Vagina (tissue), 2 donors: Measurements from ENCODE around the gene BAZ2B. TPM values are rescaled to one million over a fixed set of nuclear protein-coding genes. Genes with fewer than 3 reads are reported as not detected.

Experiments used
- DNase-seq, 2 donors: peaks; one replicate each; pipeline ENCODE4 v3.0.0-alpha.2; 2017; ENCODE audit errors: extremely low spot score in 2 of 2
- H3K27ac ChIP-seq: fragments of 200-600 bp; sonication (generic); one replicate; pipeline ENCODE4 v1.5.1; 2019
- H3K27me3 ChIP-seq: fragments of 200-600 bp; sonication (generic); one replicate; pipeline ENCODE4 v1.5.1; 2019
- H3K36me3 ChIP-seq, 2 donors: fragments of 200-600 bp; sonication (generic); one replicate each; pipeline ENCODE4 v1.5.1; 2017 to 2019
- H3K4me1 ChIP-seq: fragments of 200-600 bp; sonication (generic); one replicate; pipeline ENCODE4 v1.5.1; 2019
- H3K4me3 ChIP-seq, 2 donors: fragments of 200-600 bp; sonication (generic); 1 replicate in 1 of 2; 2 replicates in 1 of 2; pipeline ENCODE4 v1.5.1; 2016 to 2019
- H3K9me3 ChIP-seq: fragments of 200-600 bp; sonication (generic); one replicate; pipeline ENCODE4 v1.5.1; 2019
- POLR2A ChIP-seq, 2 donors: fragments of 450-650 bp; IDR thresholded peaks; one replicate each; pipeline ENCODE4 v1.6.1; 2017; ENCODE audit warnings: antibody characterized with exemption in 2 of 2, mild to moderate bottlenecking in 2 of 2, moderate library complexity in 2 of 2
- POLR2AphosphoS5 ChIP-seq, 2 donors: sonication (generic); formaldehyde crosslinking; IDR thresholded peaks; one replicate each; pipeline ENCODE4 v1.9.0; 2017; ENCODE audit warnings: antibody characterized with exemption in 2 of 2, mild to moderate bottlenecking in 2 of 2, low read depth in 1 of 2; ENCODE audit not compliant: insufficient read depth in 1 of 2
- intact Hi-C: fragments of 100-400 bp; cut with DNase I; formaldehyde crosslinking; loops from one replicate; pipeline ENCODE4 v1.15.1; 2023
- total RNA-seq: library from RNA; depleted of rRNA; stranded (reverse); fragments of >200 nt; gene quantifications from one replicate; pipeline ENCODE4 v1.2.3, GENCODE V29; 2016
- TF ChIP-seq, protein P1 (sequence below), 3 experiments: fragments of 450-650 bp in 2 of 3; fragments of 200-600 bp in 1 of 3; sonication (generic) in 1 of 3; IDR thresholded peaks; one replicate each; pipeline ENCODE4 v1.5.1; 2017 to 2019; ENCODE audit warnings: antibody characterized with exemption in 3 of 3, mild to moderate bottlenecking in 2 of 3, moderate library complexity in 2 of 3

Gene BAZ2B
- total RNA-seq, 1 donor from 2014 or later = 90.6 TPM

DNA sequence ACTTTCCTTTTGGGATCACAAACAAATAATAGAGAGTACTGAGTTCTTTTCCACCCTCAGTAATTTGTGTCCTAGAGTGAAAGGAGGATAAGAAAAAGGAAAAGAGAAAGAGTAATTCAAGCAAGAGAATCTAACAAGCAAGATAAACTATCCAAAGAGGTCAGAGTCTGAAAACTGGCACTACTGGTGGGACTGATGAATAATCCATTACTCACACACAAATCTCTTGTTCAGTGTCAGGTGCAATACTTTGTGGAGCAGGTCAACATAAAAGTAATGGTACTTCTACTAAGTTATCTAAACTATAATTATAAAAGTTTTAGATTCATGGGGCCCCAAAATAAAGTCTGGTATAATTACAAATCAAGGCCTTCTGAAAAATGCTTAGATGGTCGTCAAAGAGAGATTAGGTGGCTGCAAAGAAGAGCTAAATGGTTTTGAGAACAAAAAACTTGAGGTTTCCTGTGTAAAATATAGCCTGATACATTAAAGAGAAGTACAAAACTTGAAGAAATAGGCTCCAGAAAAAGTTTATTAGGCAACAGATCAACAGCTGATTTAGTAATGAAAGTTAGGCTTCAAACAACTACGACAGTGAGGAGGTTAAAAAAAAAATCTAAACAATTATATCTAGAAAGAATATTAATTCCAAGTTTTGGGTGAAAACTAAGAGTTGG is 109.4 kb downstream of the BAZ2B start:
- H3K9me3 ChIP-seq = no peaks in the 10 kb centered on the region
- intact Hi-C loops = no loop called here
- no peaks in the 10 kb centered on the region for H3K27me3 ChIP-seq
- TF ChIP-seq, protein P1, sequence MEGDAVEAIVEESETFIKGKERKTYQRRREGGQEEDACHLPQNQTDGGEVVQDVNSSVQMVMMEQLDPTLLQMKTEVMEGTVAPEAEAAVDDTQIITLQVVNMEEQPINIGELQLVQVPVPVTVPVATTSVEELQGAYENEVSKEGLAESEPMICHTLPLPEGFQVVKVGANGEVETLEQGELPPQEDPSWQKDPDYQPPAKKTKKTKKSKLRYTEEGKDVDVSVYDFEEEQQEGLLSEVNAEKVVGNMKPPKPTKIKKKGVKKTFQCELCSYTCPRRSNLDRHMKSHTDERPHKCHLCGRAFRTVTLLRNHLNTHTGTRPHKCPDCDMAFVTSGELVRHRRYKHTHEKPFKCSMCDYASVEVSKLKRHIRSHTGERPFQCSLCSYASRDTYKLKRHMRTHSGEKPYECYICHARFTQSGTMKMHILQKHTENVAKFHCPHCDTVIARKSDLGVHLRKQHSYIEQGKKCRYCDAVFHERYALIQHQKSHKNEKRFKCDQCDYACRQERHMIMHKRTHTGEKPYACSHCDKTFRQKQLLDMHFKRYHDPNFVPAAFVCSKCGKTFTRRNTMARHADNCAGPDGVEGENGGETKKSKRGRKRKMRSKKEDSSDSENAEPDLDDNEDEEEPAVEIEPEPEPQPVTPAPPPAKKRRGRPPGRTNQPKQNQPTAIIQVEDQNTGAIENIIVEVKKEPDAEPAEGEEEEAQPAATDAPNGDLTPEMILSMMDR (IDR thresholded peaks at IDR 0.05) = no peak
- TF ChIP-seq POLR2AphosphoS5 (IDR thresholded peaks at IDR 0.05; ENCODE audit: insufficient read depth in 1 of 2, low read depth in 1 of 2) = no peak
- no peak for TF ChIP-seq POLR2A (IDR thresholded peaks at IDR 0.05)
- DNase-seq = no peak
- H3K27ac ChIP-seq = no peak overlapping the region
- no peaks in the 10 kb centered on the region for H3K36me3 ChIP-seq
- no peak overlapping the region for H3K4me3 ChIP-seq
- peaks cover 23% of the 10 kb centered on the region for H3K4me1 ChIP-seq

DNA sequence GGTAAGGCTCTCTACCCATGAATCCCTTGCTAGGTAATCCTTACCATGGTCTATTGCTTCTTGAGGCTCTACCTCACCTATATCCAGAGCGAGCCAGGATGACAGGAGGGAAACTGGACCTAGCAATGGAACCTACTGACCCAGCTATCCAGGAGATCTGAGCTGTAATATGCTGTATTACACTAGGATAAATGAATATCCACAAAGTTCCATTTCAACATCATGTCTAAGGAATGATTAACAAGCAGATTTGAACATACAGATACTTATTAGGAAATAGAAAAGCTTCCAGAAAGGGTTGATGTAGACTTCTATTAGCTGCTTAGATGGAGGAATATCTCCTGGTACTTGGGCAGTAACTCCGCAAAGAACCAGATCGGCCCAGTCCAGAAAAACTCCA is 110.1 kb downstream of the BAZ2B start:
- Histone ChIP-seq H3K27me3 (no peaks in the 10 kb centered on the region), H3K4me3 (no peak overlapping the region), H3K9me3 (no peaks in the 10 kb centered on the region), H3K36me3 (no peaks in the 10 kb centered on the region), H3K27ac (no peak overlapping the region), H3K4me1 (peaks cover 23% of the 10 kb centered on the region)
- DNase-seq = no peak
- TF ChIP-seq POLR2A (IDR thresholded peaks at IDR 0.05) (no peak), POLR2AphosphoS5 (IDR thresholded peaks at IDR 0.05; ENCODE audit: insufficient read depth in 1 of 2, low read depth in 1 of 2) (no peak)
- TF ChIP-seq, protein P1 (IDR thresholded peaks at IDR 0.05) = no peak
- intact Hi-C loops = no loop called here

DNA sequence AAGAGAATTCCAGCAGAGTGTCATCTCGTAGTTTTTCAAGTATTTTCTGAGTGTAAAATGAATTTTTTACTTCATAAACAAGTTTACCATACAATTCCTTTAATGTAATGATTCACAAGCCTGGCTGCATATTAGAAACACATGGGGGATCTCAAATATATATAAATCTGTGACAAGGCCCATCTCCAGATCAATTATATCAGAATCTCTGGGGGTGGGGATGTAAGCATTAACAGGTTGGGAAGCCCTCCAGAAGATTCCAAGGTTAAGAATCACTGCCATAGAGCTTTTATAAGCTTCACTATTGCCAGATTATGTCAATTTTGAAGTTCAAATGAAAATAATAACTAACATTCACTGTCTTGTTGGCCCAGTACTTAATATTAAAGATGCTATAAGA is 111.2 kb downstream of the BAZ2B start:
- no peak for DNase-seq
- intact Hi-C loops = no loop called here
- Histone ChIP-seq H3K27ac (no peak overlapping the region), H3K36me3 (no peaks in the 10 kb centered on the region), H3K4me1 (peaks cover 23% of the 10 kb centered on the region), H3K4me3 (no peak overlapping the region), H3K27me3 (no peaks in the 10 kb centered on the region), H3K9me3 (no peaks in the 10 kb centered on the region)
- TF ChIP-seq, protein P1 (IDR thresholded peaks at IDR 0.05) = no peak
- TF ChIP-seq POLR2A (IDR thresholded peaks at IDR 0.05) = no peak
- no peak for TF ChIP-seq POLR2AphosphoS5 (IDR thresholded peaks at IDR 0.05; ENCODE audit: insufficient read depth in 1 of 2, low read depth in 1 of 2)

DNA sequence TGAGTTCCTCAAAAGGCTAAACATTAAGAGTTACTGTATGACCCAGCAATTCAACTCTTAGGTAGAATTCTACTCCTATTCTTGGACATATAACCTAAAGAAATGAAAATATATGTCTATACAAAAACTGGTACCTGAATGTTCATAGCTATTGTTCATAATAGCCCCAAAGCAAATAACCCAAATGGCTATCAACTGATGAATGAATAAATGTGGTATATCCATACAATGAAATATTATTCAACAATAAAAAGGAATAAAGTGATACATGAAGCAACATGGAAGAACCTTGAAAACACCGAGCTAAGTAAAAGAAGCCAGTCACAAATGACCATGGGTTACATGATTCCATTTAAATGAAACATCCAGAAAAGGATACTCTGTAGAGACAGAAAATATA is 114.6 kb downstream of the BAZ2B start:
- Histone ChIP-seq H3K27me3 (no peaks in the 10 kb centered on the region), H3K36me3 (no peaks in the 10 kb centered on the region), H3K4me1 (peaks cover 17% of the 10 kb centered on the region), H3K4me3 (no peak overlapping the region), H3K9me3 (no peaks in the 10 kb centered on the region), H3K27ac (no peak overlapping the region)
- no peak for DNase-seq
- intact Hi-C loops = no loop called here
- no peak for TF ChIP-seq POLR2A (IDR thresholded peaks at IDR 0.05)
- no peak for TF ChIP-seq POLR2AphosphoS5 (IDR thresholded peaks at IDR 0.05; ENCODE audit: insufficient read depth in 1 of 2, low read depth in 1 of 2)
- TF ChIP-seq, protein P1 (IDR thresholded peaks at IDR 0.05) = no peak

DNA sequence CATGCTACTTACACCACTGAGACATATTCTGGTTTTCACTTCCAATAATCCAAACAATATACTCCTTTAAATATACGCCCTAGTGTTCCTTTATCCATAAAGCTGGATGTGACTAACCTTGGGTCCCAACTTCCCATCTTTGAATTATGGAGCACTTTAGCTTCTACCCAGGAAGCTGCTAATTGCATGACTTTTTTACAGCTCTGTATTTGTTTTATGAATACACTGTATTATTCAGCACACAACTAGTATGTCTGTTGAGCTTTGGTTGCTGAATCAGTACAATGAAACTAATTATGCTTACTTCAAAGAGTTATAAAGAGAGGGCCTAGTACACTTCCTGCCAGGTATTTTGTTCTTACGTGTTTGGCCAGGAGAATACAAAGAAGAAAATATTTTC is 118.5 kb downstream of the BAZ2B start:
- intact Hi-C loops = no loop called here
- no peak overlapping the region for H3K27ac ChIP-seq
- TF ChIP-seq POLR2A (IDR thresholded peaks at IDR 0.05) (no peak), POLR2AphosphoS5 (IDR thresholded peaks at IDR 0.05; ENCODE audit: insufficient read depth in 1 of 2, low read depth in 1 of 2) (no peak)
- TF ChIP-seq, protein P1 (IDR thresholded peaks at IDR 0.05) = no peak

More for the DNA sequence above, 118.5 kb downstream of the BAZ2B start:
- Histone ChIP-seq H3K9me3 (no peaks in the 10 kb centered on the region), H3K36me3 (no peaks in the 10 kb centered on the region), H3K4me1 (no peaks in the 10 kb centered on the region), H3K27me3 (no peaks in the 10 kb centered on the region), H3K4me3 (no peak overlapping the region)
- DNase-seq = no peak
